HUES64 (cell line): ENCODE measurements around the gene SAMD4B.

ENCODE experiments used
- H3K27ac ChIP-seq: 2 replicates; pipeline ENCODE4 v1.7.0; 2013; ENCODE audit warnings: low read depth, low read length, inconsistent platforms
- H3K27me3 ChIP-seq: 2 replicates; pipeline ENCODE4 v1.6.1; 2013; ENCODE audit warnings: mild to moderate bottlenecking, low read length; ENCODE audit not compliant: insufficient read depth
- H3K36me3 ChIP-seq: 2 replicates; pipeline ENCODE4 v1.6.1; 2013; ENCODE audit warnings: mild to moderate bottlenecking, low read length; ENCODE audit not compliant: insufficient read depth
- H3K4me1 ChIP-seq: 2 replicates; pipeline ENCODE4 v1.6.1; 2013; ENCODE audit warnings: mild to moderate bottlenecking, low read length, moderate library complexity; ENCODE audit not compliant: insufficient read depth
- H3K4me3 ChIP-seq: 2 replicates; pipeline ENCODE4 v1.5.1; 2013; ENCODE audit warnings: mild to moderate bottlenecking, low read length, moderate library complexity
- H3K9ac ChIP-seq: 2 replicates; pipeline ENCODE4 v1.6.1; 2013; ENCODE audit warnings: mild to moderate bottlenecking, low read depth, low read length
- H3K9me3 ChIP-seq: 2 replicates; pipeline ENCODE4 v1.6.1; 2013; ENCODE audit warnings: low read depth, low read length; ENCODE audit not compliant: insufficient read depth
- WGBS: fragments of 150-250, 120-280 bp; methylation state at CpG from one replicate; pipeline ENCODE4 v1.1.7; 2013; ENCODE audit warnings: missing lambda C conversion rate; 5-methylcytosine and 5-hydroxymethylcytosine counted together

SAMD4B gene

DNA sequence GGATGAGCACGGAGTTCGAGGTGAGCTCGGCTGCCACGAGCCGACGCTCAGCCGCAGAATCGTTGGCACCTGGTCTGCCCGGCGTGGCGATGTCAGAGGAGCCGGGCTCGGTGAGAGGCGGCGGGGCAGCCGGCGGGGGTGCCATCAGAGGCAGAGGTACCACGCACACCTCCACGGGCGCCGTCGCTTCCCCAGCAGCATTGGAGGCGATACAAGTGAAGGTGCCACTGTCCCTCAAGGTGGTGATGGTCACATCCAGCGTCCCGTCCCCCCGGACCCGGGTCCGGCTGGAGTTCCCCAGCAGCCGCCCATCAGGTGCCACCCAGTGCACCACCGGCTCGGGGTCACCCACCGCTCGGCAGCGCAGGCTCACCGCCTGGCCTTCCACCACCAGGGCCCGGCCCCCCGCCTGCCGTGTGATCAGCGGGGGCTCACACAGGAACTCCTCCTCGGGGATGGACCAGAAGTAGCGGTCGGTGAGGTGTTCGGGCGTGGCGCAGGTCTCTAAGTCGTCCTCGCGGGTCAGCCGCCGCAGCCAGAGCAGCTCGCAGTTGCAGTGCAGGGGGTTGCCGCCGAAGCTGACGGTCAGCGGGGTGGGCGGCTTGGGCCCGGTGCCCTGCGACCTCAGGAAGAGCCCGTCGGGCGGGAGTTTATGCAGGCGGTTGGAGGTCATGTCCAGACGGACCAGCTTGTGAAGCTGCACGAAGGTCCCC lies 28.0 kb upstream of the SAMD4B start:
- Histone ChIP-seq H3K4me1 (0 out of 2 replicates have a peak, but pooled peaks cover 5% of the 10 kb centered on the region), H3K36me3 (peaks cover 24% of the 10 kb centered on the region), H3K9ac (no peak overlapping the region), H3K4me3 (no peak overlapping the region), H3K27ac (no peak overlapping the region), H3K27me3 (peaks cover 5% of the 10 kb centered on the region), H3K9me3 (no peaks in the 10 kb centered on the region)
- WGBS, result 96% methylated on average over 64 of the region's 64 CpGs

DNA sequence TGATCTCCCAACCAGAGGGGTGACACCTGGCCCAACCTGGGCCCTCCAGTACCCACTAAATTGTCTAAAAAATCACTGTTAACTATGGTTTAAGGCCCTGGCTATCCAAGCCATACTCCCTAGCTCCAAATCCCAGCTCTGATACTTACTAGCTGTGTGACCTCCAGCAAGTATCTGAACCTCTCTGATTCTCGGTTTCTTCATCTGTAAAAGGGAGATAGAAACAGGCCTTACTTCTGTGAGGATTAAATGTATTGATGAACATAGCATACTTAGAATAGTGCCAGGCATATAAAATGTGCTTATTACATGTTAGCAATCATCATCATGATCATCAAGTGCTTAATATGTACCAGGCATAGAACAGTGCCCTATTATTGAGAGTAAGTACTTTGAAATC lies 26.3 kb upstream of the SAMD4B start:
- Histone ChIP-seq H3K27ac (no peak overlapping the region), H3K36me3 (peaks cover 24% of the 10 kb centered on the region), H3K4me3 (no peak overlapping the region), H3K9ac (no peak overlapping the region), H3K9me3 (no peaks in the 10 kb centered on the region), H3K4me1 (0 out of 2 replicates have a peak, but pooled peaks cover 3% of the 10 kb centered on the region), H3K27me3 (peaks cover 17% of the 10 kb centered on the region)
- WGBS, result 100% methylated on average over 1 of the region's 1 CpG

DNA sequence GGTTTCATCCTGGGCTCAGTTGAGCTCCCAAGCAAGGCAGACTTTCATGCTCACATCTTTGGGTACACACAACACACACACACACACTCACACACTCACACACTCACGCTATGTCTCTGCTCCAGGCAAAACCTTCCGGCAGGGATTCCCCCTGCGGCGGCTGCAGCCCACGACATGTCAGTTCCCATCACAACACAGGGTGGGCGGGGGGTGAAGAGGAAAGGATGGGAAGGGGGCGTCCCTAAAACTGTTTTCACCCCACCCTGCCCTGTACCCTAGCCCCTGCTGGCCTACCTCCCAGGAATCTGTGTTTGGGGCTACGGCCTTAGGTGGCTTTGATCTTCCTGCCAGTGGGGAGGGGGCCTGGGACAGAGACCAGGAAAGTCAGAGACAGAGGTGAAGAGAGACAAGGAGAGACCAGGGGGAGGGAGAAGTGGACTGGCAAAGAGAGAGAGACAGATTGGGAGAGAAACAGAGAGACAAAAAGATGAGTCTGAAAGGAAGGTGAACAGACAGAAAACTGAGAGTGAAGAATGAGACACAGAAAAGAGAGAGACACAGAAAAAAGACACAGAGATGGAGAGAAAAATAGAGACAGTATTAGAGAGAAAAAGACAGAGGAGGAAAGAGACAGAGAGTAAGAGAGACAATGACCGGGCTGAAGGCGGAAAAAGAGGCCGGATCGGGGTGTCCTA lies 25.4 kb upstream of the SAMD4B start:
- Histone ChIP-seq H3K9me3 (no peaks in the 10 kb centered on the region), H3K27ac (no peak overlapping the region), H3K27me3 (peaks cover 23% of the 10 kb centered on the region), H3K9ac (no peak overlapping the region; the same call in 1 of the 2 replicates), H3K36me3 (peaks cover 24% of the 10 kb centered on the region), H3K4me1 (no peaks in the 10 kb centered on the region), H3K4me3 (no peak overlapping the region)
- WGBS, result 86% methylated on average over 10 of the region's 12 CpGs

DNA sequence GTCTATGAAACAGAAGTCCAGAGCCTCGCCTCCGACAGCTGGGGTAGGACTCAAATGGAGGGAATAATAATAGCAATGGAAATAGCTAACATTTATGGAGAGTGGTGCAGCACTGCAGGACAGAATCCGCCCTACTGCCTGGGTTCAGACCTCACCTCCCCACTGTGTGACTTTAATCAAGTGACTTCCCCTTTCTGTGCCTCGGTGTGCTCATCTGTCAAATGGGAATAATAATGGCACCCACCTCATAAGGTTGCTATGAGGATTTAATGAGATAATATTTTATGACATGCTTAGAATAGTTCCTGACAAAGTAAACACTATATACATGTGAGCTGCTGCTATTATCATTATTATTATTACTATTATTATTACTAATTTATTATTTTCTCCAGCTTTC lies 24.7 kb upstream of the SAMD4B start:
- H3K4me1 ChIP-seq, result no peaks in the 10 kb centered on the region
- H3K36me3 ChIP-seq, result peaks cover 24% of the 10 kb centered on the region
- peaks cover 23% of the 10 kb centered on the region for H3K27me3 ChIP-seq
- no peak overlapping the region for H3K27ac ChIP-seq
- H3K9ac ChIP-seq, result no peak overlapping the region
- WGBS, result 96% methylated on average over 3 of the region's 4 CpGs
- no peaks in the 10 kb centered on the region for H3K9me3 ChIP-seq
- no peak overlapping the region for H3K4me3 ChIP-seq

DNA sequence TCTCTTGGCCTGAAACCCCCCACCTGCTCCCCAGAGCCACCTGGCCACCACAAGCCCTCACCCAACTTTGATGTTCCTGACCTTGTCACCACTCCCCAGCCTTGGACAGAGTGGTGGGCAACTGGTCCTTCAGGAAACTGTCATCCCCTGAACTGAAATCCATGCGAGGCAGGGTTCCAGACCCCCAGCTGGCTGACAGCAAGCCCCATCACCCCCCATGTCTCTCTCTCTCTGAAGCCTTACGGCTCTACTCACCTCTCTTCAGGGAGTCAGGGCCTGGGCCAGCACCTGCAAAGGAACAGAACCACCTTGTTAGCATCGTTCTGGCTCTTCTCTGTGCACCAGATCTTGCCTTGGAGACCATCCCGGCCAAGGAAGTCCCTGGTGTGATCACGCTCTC lies 24.1 kb upstream of the SAMD4B start:
- no peaks in the 10 kb centered on the region for H3K9me3 ChIP-seq
- no peaks in the 10 kb centered on the region for H3K4me1 ChIP-seq
- 88% methylated on average over 5 of the region's 5 CpGs for WGBS
- no peak overlapping the region for H3K27ac ChIP-seq
- H3K4me3 ChIP-seq, result no peak overlapping the region
- peaks cover 24% of the 10 kb centered on the region for H3K36me3 ChIP-seq
- H3K9ac ChIP-seq, result no peak overlapping the region
- peaks cover 23% of the 10 kb centered on the region for H3K27me3 ChIP-seq

DNA sequence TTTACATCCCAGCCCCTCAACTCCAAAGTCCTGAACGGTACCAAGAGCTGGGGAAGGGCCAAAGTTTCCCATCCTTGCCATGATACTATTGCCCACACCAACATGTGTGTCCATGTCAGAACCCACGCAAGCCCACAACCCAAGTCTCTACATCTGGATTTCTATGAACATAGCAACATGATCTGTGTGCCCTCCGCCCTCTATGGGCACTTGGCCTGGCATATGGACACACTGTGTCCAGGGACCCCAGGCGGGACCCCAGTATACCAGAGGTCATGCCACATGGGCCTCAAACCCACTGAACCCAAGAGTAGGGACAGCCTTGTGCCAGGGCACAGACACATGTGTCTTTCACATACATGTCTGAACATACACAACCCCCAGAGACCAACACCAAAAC lies 23.5 kb upstream of the SAMD4B start:
- Histone ChIP-seq H3K27me3 (peaks cover 23% of the 10 kb centered on the region), H3K27ac (no peak overlapping the region), H3K9me3 (no peaks in the 10 kb centered on the region), H3K36me3 (peaks cover 20% of the 10 kb centered on the region), H3K9ac (no peak overlapping the region), H3K4me1 (no peaks in the 10 kb centered on the region), H3K4me3 (no peak overlapping the region)
- 90% methylated on average over 4 of the region's 4 CpGs for WGBS

DNA sequence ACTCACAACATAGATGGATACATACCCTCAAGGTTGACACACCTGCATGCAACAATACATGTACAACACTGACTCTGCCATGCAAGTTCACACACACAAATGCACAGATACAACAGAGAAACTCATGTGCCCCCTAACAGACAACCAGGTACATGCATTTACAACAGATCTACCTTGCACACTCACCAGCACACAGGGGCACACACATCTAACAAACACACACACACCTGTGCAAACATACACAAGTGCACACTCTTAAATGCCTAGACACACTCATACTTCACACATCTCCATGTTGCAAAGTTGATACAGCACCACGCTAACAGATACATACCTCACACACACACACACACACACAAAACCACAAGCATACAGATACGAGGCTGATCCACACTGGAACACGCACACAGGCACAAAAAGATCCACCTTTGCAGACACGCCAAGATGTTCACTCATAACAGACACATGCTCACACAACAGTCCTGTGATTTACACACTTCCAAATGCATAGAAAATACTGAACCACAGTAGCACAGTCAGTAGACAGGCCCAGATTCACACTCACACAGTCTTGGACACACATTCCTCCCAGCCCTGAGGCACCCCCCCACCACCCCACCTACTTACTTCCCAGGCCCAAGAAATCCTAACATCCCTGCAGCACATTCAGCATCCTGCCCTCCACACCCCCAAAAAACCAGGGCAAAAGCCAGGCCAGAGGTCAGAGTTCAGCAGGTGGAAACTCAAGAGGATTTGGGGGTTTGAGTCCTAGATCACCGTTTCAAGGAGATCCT lies 22.9 kb upstream of the SAMD4B start:
- H3K4me3 ChIP-seq, result peak overlapping the region; percentile 76

DNA sequence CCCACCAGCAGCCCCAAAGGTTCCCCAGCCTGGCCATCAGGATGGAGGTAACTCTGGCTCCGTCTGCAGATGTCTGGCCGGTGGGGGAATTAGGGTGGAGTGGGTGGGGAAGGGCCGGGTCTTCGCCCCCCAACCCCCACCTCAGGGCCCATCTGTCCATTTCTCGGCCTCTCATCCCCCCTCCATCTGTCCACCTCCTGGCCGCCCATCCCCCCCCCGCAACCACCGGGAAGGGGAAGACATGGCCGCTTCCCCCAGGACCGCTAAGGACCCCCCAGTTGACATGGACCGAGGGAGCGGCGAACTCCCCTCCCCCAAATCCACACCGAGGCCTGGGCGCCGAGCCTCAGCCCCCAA lies 22.4 kb upstream of the SAMD4B start:
- Histone ChIP-seq H3K9me3 (no peaks in the 10 kb centered on the region), H3K27ac (no peak overlapping the region), H3K4me1 (no peaks in the 10 kb centered on the region), H3K9ac (peak overlapping the region; percentile 56), H3K27me3 (peaks cover 23% of the 10 kb centered on the region), H3K4me3 (peak overlapping the region; percentile 76), H3K36me3 (peaks cover 9% of the 10 kb centered on the region)
- WGBS, result 5% methylated on average over 8 of the region's 16 CpGs

More for the DNA sequence above, 22.9 kb upstream of the SAMD4B start:
- H3K27ac ChIP-seq, result no peak overlapping the region
- H3K4me1 ChIP-seq, result no peaks in the 10 kb centered on the region
- 89% methylated on average over 5 of the region's 5 CpGs for WGBS
- H3K9ac ChIP-seq, result no peak overlapping the region
- no peaks in the 10 kb centered on the region for H3K9me3 ChIP-seq
- H3K27me3 ChIP-seq, result peaks cover 23% of the 10 kb centered on the region
- H3K36me3 ChIP-seq, result peaks cover 14% of the 10 kb centered on the region

- Histone ChIP-seq H3K4me1 (no peaks in the 10 kb centered on the region), H3K4me3 (peak overlapping the region; percentile 45), H3K36me3 (0 out of 2 replicates have a peak, but pooled peaks cover 2% of the 10 kb centered on the region), H3K9me3 (no peaks in the 10 kb centered on the region), H3K27me3 (peaks cover 23% of the 10 kb centered on the region), H3K27ac (no peak overlapping the region), H3K9ac (no peak overlapping the region)
- 19% methylated on average over 10 of the region's 10 CpGs for WGBS
Observed at GRCh38 chr19:39321117-39321831, 20.9 kb upstream of the SAMD4B start.

- no peak overlapping the region for H3K9ac ChIP-seq
- no peaks in the 10 kb centered on the region for H3K4me1 ChIP-seq
- H3K9me3 ChIP-seq, result no peaks in the 10 kb centered on the region
- 0 out of 2 replicates have a peak, but pooled peaks cover 2% of the 10 kb centered on the region for H3K36me3 ChIP-seq
- peaks cover 23% of the 10 kb centered on the region for H3K27me3 ChIP-seq
- H3K27ac ChIP-seq, result no peak overlapping the region
- H3K4me3 ChIP-seq, result no peak overlapping the region
Observed at GRCh38 chr19:39321832-39322176, 20.4 kb upstream of the SAMD4B start.
